ENCODE measurements around the gene RPL29.

The RPL29 gene

DNA sequence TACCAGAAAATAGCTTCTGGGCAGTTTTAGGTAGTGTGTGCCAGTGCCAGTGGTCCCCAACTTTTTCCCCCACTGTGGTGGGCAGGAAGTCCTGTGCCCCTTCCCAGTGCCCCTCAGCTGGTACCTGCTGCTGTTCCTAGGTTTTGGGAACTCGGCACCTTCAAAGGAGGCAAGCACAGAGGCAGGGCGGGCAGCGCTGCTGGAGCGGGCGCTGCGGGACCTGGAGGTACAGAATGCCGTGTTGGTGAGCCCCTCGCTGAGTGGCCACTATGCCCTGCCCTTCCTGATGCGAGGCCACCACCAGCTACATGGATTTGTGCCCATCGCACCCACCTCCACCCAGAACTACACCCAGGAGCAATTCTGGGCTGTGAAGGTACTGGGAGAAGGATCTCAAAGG is 15.4 kb downstream of the RPL29 start:
- TF ChIP-seq, protein P1, sequence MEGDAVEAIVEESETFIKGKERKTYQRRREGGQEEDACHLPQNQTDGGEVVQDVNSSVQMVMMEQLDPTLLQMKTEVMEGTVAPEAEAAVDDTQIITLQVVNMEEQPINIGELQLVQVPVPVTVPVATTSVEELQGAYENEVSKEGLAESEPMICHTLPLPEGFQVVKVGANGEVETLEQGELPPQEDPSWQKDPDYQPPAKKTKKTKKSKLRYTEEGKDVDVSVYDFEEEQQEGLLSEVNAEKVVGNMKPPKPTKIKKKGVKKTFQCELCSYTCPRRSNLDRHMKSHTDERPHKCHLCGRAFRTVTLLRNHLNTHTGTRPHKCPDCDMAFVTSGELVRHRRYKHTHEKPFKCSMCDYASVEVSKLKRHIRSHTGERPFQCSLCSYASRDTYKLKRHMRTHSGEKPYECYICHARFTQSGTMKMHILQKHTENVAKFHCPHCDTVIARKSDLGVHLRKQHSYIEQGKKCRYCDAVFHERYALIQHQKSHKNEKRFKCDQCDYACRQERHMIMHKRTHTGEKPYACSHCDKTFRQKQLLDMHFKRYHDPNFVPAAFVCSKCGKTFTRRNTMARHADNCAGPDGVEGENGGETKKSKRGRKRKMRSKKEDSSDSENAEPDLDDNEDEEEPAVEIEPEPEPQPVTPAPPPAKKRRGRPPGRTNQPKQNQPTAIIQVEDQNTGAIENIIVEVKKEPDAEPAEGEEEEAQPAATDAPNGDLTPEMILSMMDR (IDR thresholded peaks at IDR 0.05; ENCODE audit: insufficient read depth, missing control alignments) = no peak
- no peak for FAIRE-seq
- no peak for DNase-seq (ENCODE audit: insufficient read length, low spot score)

DNA sequence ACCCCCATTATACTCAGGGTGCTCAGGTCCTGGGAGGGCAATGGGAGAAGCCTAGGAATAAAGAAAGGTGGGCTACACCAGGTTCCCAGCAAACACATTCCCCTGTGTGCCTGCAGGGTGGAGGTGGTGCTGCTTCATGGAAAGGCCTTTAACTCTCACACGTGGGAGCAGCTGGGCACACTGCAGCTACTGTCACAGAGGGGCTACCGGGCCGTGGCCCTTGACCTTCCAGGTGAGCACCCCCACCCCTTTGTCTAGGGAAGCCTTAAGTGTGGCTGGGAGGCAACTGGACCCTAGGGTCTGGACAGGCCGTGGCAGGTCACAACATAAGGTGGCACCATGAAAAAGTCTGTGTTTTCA is 17.6 kb downstream of the RPL29 start:
- FAIRE-seq = no peak
- TF ChIP-seq, protein P1 (IDR thresholded peaks at IDR 0.05; ENCODE audit: insufficient read depth, missing control alignments) = no peak
- no peak for DNase-seq (ENCODE audit: insufficient read length, low spot score)

DNA sequence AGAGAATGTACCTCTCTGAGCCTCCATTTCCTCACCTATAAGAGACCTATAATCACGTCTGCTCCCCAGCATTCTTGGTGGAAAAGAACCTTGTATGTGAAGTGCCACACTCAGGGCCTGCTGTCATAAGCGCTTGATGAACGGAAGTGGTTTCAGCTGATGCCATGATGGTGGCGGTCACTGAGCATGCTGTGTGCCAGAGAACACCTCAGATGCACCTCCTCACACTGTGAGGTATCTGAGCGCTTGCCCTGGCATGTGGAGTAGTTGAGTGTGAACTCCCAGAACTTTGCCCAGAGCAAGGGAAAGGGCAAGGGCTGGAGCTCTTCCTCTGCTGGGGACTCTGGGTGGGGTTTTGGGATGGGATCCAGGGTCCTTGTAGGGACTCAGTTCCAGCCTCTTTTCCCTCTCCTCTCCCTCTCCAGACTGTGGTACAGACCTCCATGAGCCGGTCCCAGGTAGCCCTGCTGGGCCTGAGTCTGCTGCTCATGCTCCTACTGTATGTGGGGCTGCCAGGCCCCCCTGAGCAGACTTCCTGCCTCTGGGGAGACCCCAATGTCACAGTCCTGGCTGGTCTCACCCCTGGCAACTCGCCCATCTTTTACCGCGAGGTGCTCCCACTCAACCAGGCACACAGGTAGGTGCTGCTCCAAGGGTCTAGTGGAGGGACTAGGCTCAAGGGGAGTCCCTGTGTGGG is 18.1 kb downstream of the RPL29 start:
- DNase-seq (ENCODE audit: insufficient read length, low spot score) (no peak), FAIRE-seq (no peak)
- TF ChIP-seq, protein P1 (IDR thresholded peaks at IDR 0.05; ENCODE audit: insufficient read depth, missing control alignments) = no peak

GRCh38 chr3:51975852-51976549 is 19.7 kb downstream of the RPL29 start:
- TF ChIP-seq, protein P1 (IDR thresholded peaks at IDR 0.05; ENCODE audit: insufficient read depth, missing control alignments) = peak; percentile 16
- FAIRE-seq (no peak), DNase-seq (ENCODE audit: insufficient read length, low spot score) (no peak)

DNA sequence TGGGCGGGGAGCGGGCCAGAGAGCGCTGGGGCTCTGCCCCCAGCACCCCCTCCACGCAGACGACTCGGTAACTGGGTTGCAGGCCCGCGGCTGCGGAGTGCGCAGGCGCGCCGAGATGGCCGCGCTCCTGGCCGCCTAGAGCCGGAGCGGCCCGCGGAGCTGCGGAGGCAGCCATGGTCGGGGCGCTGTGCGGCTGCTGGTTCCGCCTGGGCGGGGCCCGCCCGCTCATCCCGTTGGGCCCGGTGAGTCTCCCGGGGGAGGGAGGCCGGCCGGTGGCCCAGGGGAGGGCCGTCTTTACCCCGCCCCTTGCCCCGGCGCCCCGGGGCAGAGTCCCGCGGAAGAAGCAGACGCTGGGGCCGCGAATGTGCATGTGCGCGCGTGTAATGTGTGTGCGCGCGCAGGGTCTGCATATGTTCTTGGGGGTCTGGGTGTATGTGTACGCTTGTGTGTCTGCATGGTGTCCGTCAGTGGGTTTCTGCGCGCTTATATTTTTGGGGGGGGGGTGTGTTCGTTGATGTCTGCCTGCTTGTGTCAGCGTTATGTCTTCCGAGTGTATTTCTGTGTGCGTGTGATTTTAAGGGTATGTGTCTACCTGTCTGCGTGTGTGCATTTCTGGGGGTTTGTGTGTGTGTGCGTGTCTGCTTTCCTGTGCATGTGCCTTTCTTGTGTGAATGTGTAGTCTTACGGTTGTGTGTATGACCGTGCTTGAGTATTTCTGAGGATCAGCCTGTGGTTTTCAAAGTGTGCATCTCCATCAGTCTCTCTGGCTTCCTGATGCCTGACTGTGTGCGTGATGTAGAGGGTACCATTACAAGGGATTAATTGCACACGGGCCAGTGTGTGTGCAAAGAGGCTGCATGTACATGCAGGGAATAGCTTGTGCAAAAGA is 20.5 kb downstream of the RPL29 start, which contains the start of gene ABHD14A:
Gene ABHD14A (plus strand): TSS at position 102 of the 889 bp plus-strand sequence. CDS start 72 bp downstream, at position 174.
- TF ChIP-seq, protein P1 (IDR thresholded peaks at IDR 0.05; ENCODE audit: insufficient read depth, missing control alignments) = no peak

GRCh38 chr3:51974277-51974962 is 21.3 kb downstream of the RPL29 start:
- TF ChIP-seq, protein P1 (IDR thresholded peaks at IDR 0.05; ENCODE audit: insufficient read depth, missing control alignments) = no peak
- DNase-seq (ENCODE audit: insufficient read length, low spot score) (no peak), FAIRE-seq (no peak)

More for the DNA sequence above, 20.5 kb downstream of the RPL29 start, which contains the start of gene ABHD14A:
- DNase-seq (ENCODE audit: insufficient read length, low spot score) = no peak
- no peak for FAIRE-seq

Data from D721Med (cell line).